T follicular helper cell (primary cell): ENCODE data around the gene NOL4L.

Experiments
- DNase-seq: peaks from one replicate; pipeline ENCODE4 v3.0.0-alpha.2; 2020; ENCODE audit warnings: low read depth

The NOL4L gene

GRCh38 chr20:32577023-32577422 lies 8.1 kb downstream of the NOL4L start:
- DNase-seq: no peak

- DNase-seq: no peak
These were observed 8.6 kb downstream of the NOL4L start for GRCh38 chr20:32576560-32576959.

GRCh38 chr20:32575805-32576204 lies 9.3 kb downstream of the NOL4L start:
- no peak for DNase-seq

- no peak for DNase-seq
These were observed 9.9 kb downstream of the NOL4L start for GRCh38 chr20:32575227-32575581.

GRCh38 chr20:32574296-32575226 lies 10.6 kb downstream of the NOL4L start:
- DNase-seq: no peak

GRCh38 chr20:32573167-32573851 lies 11.8 kb downstream of the NOL4L start:
- DNase-seq: no peak

GRCh38 chr20:32572271-32572968 lies 12.7 kb downstream of the NOL4L start:
- DNase-seq: no peak

- DNase-seq: no peak
These were observed 13.6 kb downstream of the NOL4L start for GRCh38 chr20:32571566-32571965.

- no peak for DNase-seq
These were observed 14.5 kb downstream of the NOL4L start for GRCh38 chr20:32570401-32571190.

- no peak for DNase-seq
These were observed 15.5 kb downstream of the NOL4L start for GRCh38 chr20:32569380-32570305.

GRCh38 chr20:32569018-32569379 lies 16.1 kb downstream of the NOL4L start:
- no peak for DNase-seq

- DNase-seq: no peak
These were observed 17.6 kb downstream of the NOL4L start for GRCh38 chr20:32567384-32568178.

GRCh38 chr20:32566379-32567374 lies 18.5 kb downstream of the NOL4L start:
- no peak for DNase-seq

GRCh38 chr20:32565735-32566032 lies 19.4 kb downstream of the NOL4L start:
- no peak for DNase-seq

GRCh38 chr20:32564921-32565734 lies 20.0 kb downstream of the NOL4L start:
- DNase-seq: no peak

GRCh38 chr20:32564440-32564839 lies 20.7 kb downstream of the NOL4L start:
- no peak for DNase-seq

- DNase-seq: no peak
These were observed 21.5 kb downstream of the NOL4L start for GRCh38 chr20:32563311-32564272.
